HepG2 (cell line): ENCODE results near the gene ATP5MG. TPM values are rescaled to one million over a fixed set of nuclear protein-coding genes. Genes with fewer than 3 reads are reported as not detected.

Experiments
- ATAC-seq: fragments of 200-7000 bp; cut with Tn5 transposase; 3 replicates; pipeline ENCODE4 v1.9.1; 2020; ENCODE audit warnings: mild to moderate bottlenecking, moderate library complexity
- BruUV-seq: library from RNA; stranded (reverse); fragments of 400-500 nt; replicated peaks from 2 replicates; lab custom pipeline; 2021; lab: Mats Ljungman, UMichigan
- CTCF ChIA-PET: fragments of 300-600 bp; formaldehyde crosslinking; extraction: SDS; loops from one replicate; lab custom pipeline; 2021; ENCODE audit warnings: low total read pairs, inconsistent platforms, low intra/inter-chr PET ratio; lab: Yijun Ruan, JAX
- POLR2A ChIA-PET: fragments of 350-600 bp; sonication (Branson Sonifier 250); formaldehyde crosslinking; loops from one replicate; lab custom pipeline; 2020; ENCODE audit warnings: antibody characterized with exemption, inconsistent platforms; lab: Yijun Ruan, JAX
- DNase-seq: peaks from one replicate; pipeline ENCODE4 v3.0.0-alpha.2; 2015; ENCODE audit warnings: low spot score
- FAIRE-seq: peaks from 3 replicates; lab custom pipeline; 2011; peaks lifted over from hg19 to GRCh38; lab: Jason Lieb, UNC
- H2AFZ ChIP-seq: one replicate; pipeline ENCODE4 v1.6.1; 2011; ENCODE audit warnings: low read length, inconsistent platforms
- H3K27ac ChIP-seq: fragments of 300-600 bp; 3 replicates; pipeline ENCODE4 v1.8.0; 2011; ENCODE audit warnings: mixed run types, mild to moderate bottlenecking, mixed read lengths, low read length, inconsistent platforms; ENCODE audit not compliant: insufficient read depth; ENCODE audit errors: extremely low read length
- H3K27me3 ChIP-seq, 2 experiments: fragments of 200-600 bp in 1 of 2; 2 replicates in 1 of 2; 3 replicates in 1 of 2; pipeline versions ENCODE4 v1.6.0 to v1.8.0; 2011; ENCODE audit warnings: low read length in 2 of 2, mild to moderate bottlenecking in 2 of 2, moderate library complexity in 2 of 2, inconsistent platforms in 1 of 2; ENCODE audit not compliant: insufficient read depth in 2 of 2, control insufficient read depth in 1 of 2
- H3K36me3 ChIP-seq, 2 experiments: fragments of 200-600 bp in 1 of 2; replicated peaks in 1 of 2; 2 replicates in 1 of 2; 3 replicates in 1 of 2; pipeline versions ENCODE4 v1.5.1 to v1.8.0; 2011; ENCODE audit warnings: low read length in 2 of 2, inconsistent platforms in 1 of 2; ENCODE audit not compliant: insufficient read depth in 2 of 2, control insufficient read depth in 1 of 2
- H3K4me1 ChIP-seq: 2 replicates; pipeline ENCODE4 v1.5.1; 2012; ENCODE audit warnings: low read length, inconsistent platforms; ENCODE audit not compliant: insufficient read depth
- H3K4me2 ChIP-seq: 2 replicates; pipeline ENCODE4 v1.6.0; 2011; ENCODE audit warnings: low read depth, low read length, inconsistent platforms
- H3K4me3 ChIP-seq, 3 experiments: fragments of 200-600 bp in 1 of 3; sonication (generic), shearing (Covaris generic) in 1 of 3; replicated peaks in 1 of 3; 2 replicates each; pipeline ENCODE4 v1.5.1; 2011 to 2016; ENCODE audit warnings: low read length in 3 of 3, inconsistent platforms in 2 of 3, low read depth in 2 of 3, mild to moderate bottlenecking in 2 of 3, control low read depth in 1 of 3, mixed read lengths in 1 of 3; ENCODE audit not compliant: insufficient read depth in 1 of 3
- H3K79me2 ChIP-seq: one replicate; pipeline ENCODE4 v1.6.1; 2011; ENCODE audit warnings: low read length, inconsistent platforms; ENCODE audit not compliant: insufficient read depth
- H3K9ac ChIP-seq: 2 replicates; pipeline ENCODE4 v1.6.0; 2011; ENCODE audit warnings: mild to moderate bottlenecking, low read depth, low read length, inconsistent platforms; ENCODE audit not compliant: insufficient read depth
- H3K9me3 ChIP-seq: 2 replicates; pipeline ENCODE4 v1.5.1; 2012; ENCODE audit warnings: mild to moderate bottlenecking, low read length
- H4K20me1 ChIP-seq: 2 replicates; pipeline ENCODE4 v1.6.0; 2011; ENCODE audit warnings: inconsistent platforms, mild to moderate bottlenecking, low read length, moderate library complexity; ENCODE audit not compliant: insufficient read depth
- ZNF670 ChIP-seq: sonication (generic); formaldehyde crosslinking; IDR thresholded peaks from 2 replicates; pipeline ENCODE4 v1.8.0; 2022; ENCODE audit warnings: mild to moderate bottlenecking, missing genetic modification reagents, borderline replicate concordance
- WGBS: methylation state at CpG from one replicate; pipeline ENCODE4 v1.1.6; 2017; ENCODE audit warnings: low lambda C conversion rate; 5-methylcytosine and 5-hydroxymethylcytosine counted together
- in situ Hi-C: cut with HindIII; loops from 2 replicates; pipeline ENCODE4 v1.10.0; 2017; ENCODE audit warnings: low pct_unique_long_range_greater_than_20kb; ENCODE audit not compliant: extremely low pct_ligation_motif_present
- intact Hi-C: fragments of 100-400 bp; cut with micrococcal nuclease; formaldehyde crosslinking; loops from one replicate; pipeline ENCODE4 v1.10.0; 2022; ENCODE audit not compliant: unreplicated experiment
- polyA plus RNA-seq, 8 experiments: library from polyadenylated mRNA; depleted of rRNA in 3 of 8; stranded (reverse) in 7 of 8; unstranded in 1 of 8; fragments of >200 nt; fragmentation: Illumina TruSeq in 4 of 8; extraction: Trizol in 4 of 8; gene quantifications; 2 replicates each; pipeline versions ENCODE4 v1.2.1 to v1.2.3, GENCODE V29; 2011 to 2016; ENCODE audit warnings: low read depth in 4 of 8, missing spikeins in 1 of 8, mixed read lengths in 1 of 8; ENCODE audit not compliant: insufficient read depth in 1 of 8
- total RNA-seq, 5 experiments: library from RNA; depleted of rRNA; stranded (reverse); fragments of >200 nt; fragmentation: Illumina TruSeq; extraction: Trizol; gene quantifications; 2 replicates each; pipeline ENCODE4 v1.2.3, GENCODE V29; 2016; ENCODE audit warnings: low read depth in 1 of 5
- TF ChIP-seq, protein P1 (sequence below): sonication (generic); formaldehyde crosslinking; IDR thresholded peaks from 2 replicates; pipeline ENCODE4 v1.4.0; 2020; ENCODE audit warnings: mild to moderate bottlenecking, missing genetic modification reagents
- TF ChIP-seq, protein P2 (sequence below): sonication (generic); formaldehyde crosslinking; IDR thresholded peaks from 2 replicates; pipeline ENCODE4 v1.4.0; 2020; ENCODE audit warnings: mild to moderate bottlenecking, missing genetic modification reagents, borderline replicate concordance

The ATP5MG gene
- total and polyA plus RNA-seq, 2 of the 13 experiments (the other 11 are each of a cell fraction or from before 2014, with no cell fraction given) = 260 to 320 TPM

DNA sequence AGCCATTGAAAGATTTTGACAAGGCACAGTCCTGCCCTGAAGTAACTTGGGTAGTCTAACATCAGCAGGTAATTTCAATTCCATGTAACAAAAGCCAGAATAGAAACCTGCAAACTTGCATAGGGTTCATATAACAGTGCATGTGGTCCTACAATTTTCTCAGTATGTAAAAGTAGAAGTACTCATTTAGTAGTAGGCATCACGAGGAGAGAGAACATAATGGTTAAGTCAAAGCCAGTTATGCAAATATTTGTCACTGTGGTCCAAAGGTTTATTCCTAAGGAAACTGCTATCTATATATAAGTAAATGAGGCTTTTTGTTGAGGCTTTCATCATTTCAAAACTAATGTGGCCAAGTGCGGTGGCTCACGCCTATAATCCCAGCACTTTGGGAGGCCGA, 10.1 kb downstream of the ATP5MG start:
- no TSS peak for BruUV-seq
- H3K4me1 ChIP-seq = peaks cover 10% of the 10 kb centered on the region

DNA sequence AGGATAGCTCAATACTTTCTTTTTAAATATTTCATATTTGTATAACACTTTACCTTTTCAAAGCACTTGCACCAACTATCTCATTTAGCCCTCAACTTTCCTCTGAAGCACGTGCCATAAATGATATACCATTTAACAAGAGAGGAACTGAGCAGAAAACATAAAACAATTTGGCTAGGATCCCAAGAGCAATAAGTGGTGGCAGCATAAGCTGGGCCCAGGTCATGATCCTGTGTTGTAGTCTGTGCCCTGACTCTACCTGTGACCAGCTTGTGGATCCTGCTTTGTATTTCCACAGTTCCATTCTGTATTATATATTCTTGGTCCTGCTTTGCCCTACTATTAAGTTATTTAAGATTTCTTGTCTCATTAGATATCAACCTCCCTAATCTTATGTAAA, 11.5 kb downstream of the ATP5MG start:
- DNase-seq (no peak), ATAC-seq (no peak), FAIRE-seq (no peak)
- H3K9ac ChIP-seq = no peak overlapping the region
- POLR2A ChIA-PET = no interaction called here
- 95% methylated on average over 1 of the region's 1 CpG for WGBS
- no peaks in the 10 kb centered on the region for H3K79me2 ChIP-seq
- no peaks in the 10 kb centered on the region for H3K9me3 ChIP-seq
- H3K27ac ChIP-seq = no peak overlapping the region
- BruUV-seq = no TSS peak
- H3K36me3 ChIP-seq = peaks cover 3 to 17% of the 10 kb centered on the region in 2 experiments; a peak in 4 of 5 replicates
- CTCF ChIA-PET = no interaction called here
- H3K4me2 ChIP-seq = no peak overlapping the region
- H3K4me3 ChIP-seq = no peak overlapping the region
- intact Hi-C loops = no loop called here
- no peaks in the 10 kb centered on the region for H3K27me3 ChIP-seq
- TF ChIP-seq, protein P1, sequence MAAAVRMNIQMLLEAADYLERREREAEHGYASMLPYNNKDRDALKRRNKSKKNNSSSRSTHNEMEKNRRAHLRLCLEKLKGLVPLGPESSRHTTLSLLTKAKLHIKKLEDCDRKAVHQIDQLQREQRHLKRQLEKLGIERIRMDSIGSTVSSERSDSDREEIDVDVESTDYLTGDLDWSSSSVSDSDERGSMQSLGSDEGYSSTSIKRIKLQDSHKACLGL (CRISPR knock-in tag) = no peak
- TF ChIP-seq, all 625 proteins: peak for 0
- in situ Hi-C loops = no loop called here
- Histone ChIP-seq H3K4me1 (peaks cover 10% of the 10 kb centered on the region), H4K20me1 (no peaks in the 10 kb centered on the region), H2AFZ (no peak overlapping the region)

More for the DNA sequence above, 10.1 kb downstream of the ATP5MG start:
- peak; percentile 49 for ATAC-seq
- Histone ChIP-seq H3K36me3 (peaks cover 6 to 29% of the 10 kb centered on the region in 2 experiments), H3K4me3 (no peak overlapping the region), H3K27me3 (no peaks in the 10 kb centered on the region), H3K4me2 (no peak overlapping the region), H3K9me3 (no peaks in the 10 kb centered on the region), H3K27ac (no peak overlapping the region), H4K20me1 (no peaks in the 10 kb centered on the region), H3K9ac (no peak overlapping the region), H3K79me2 (peaks cover 2% of the 10 kb centered on the region), H2AFZ (no peak overlapping the region)
- in situ Hi-C loops (no loop called here), intact Hi-C loops (no loop called here)
- 61% methylated on average over 4 of the region's 4 CpGs for WGBS
- FAIRE-seq = no peak
- TF ChIP-seq ZNF670 (CRISPR knock-in tag) = no peak
- TF ChIP-seq, protein P2, sequence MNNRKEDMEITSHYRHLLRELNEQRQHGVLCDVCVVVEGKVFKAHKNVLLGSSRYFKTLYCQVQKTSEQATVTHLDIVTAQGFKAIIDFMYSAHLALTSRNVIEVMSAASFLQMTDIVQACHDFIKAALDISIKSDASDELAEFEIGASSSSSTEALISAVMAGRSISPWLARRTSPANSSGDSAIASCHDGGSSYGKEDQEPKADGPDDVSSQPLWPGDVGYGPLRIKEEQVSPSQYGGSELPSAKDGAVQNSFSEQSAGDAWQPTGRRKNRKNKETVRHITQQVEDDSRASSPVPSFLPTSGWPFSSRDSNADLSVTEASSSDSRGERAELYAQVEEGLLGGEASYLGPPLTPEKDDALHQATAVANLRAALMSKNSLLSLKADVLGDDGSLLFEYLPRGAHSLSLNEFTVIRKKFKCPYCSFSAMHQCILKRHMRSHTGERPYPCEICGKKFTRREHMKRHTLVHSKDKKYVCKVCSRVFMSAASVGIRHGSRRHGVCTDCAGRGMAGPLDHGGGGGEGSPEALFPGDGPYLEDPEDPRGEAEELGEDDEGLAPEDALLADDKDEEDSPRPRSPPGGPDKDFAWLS (CRISPR knock-in tag) = no peak
- ChIA-PET POLR2A (interaction anchor here (2.5 kb wide), 1 partner anchor 9 kb away, joined by 10 read pairs; no protein-coding TSS in a partner anchor), CTCF (no interaction called here)
- DNase-seq = peak; percentile 21
